Large intestine (tissue), 3 donors: ENCODE results near the gene OBSCN. TPM values are rescaled to one million over a fixed set of nuclear protein-coding genes. Genes with fewer than 3 reads are reported as not detected.

Experiments
- DNase-seq, 2 donors: peaks; one replicate each; pipeline versions ENCODE4 v3.0.0 to v3.0.0-alpha.2; 2013
- H3K27ac ChIP-seq: one replicate; pipeline ENCODE4 v1.5.1; 2013; ENCODE audit warnings: low read length
- H3K27me3 ChIP-seq: 2 replicates; pipeline ENCODE4 v1.6.1; 2013; ENCODE audit warnings: low read length; ENCODE audit not compliant: control insufficient read depth, insufficient read depth
- H3K36me3 ChIP-seq: 2 replicates; pipeline ENCODE4 v1.6.1; 2013; ENCODE audit warnings: low read length; ENCODE audit not compliant: control insufficient read depth, insufficient read depth
- H3K4me1 ChIP-seq: one replicate; pipeline ENCODE4 v1.6.1; 2013; ENCODE audit warnings: low read length; ENCODE audit not compliant: control insufficient read depth, insufficient read depth
- H3K4me3 ChIP-seq: one replicate; pipeline ENCODE4 v1.5.1; 2013; ENCODE audit warnings: low read length
- H3K9me3 ChIP-seq: one replicate; pipeline ENCODE4 v1.6.1; 2013; ENCODE audit warnings: mild to moderate bottlenecking, low read depth, low read length, moderate library complexity; ENCODE audit not compliant: control insufficient read depth
- WGBS: methylation state at CpG from one replicate; pipeline ENCODE4 v1.1.5; 2013; ENCODE audit warnings: low lambda C conversion rate; ENCODE audit not compliant: insufficient coverage; 5-methylcytosine and 5-hydroxymethylcytosine counted together
- polyA plus RNA-seq: library from polyadenylated mRNA; unstranded; fragments of 120-200 nt; gene quantifications from one replicate; pipeline ENCODE4 v1.2.1, GENCODE V29; 2013

The OBSCN gene
- polyA plus RNA-seq, 1 donor = 58.9 TPM

- Histone ChIP-seq H3K4me1 (no peaks in the 10 kb centered on the region), H3K4me3 (no peak overlapping the region), H3K27me3 (no peaks in the 10 kb centered on the region), H3K36me3 (peaks cover 35% of the 10 kb centered on the region), H3K9me3 (peaks cover 25% of the 10 kb centered on the region), H3K27ac (no peak overlapping the region)
- WGBS = no CpG with 5 or more reads among the region's 14 CpGs
- DNase-seq = no peak
Measured at GRCh38 chr1:228317411-228317828, 109.6 kb downstream of the OBSCN start.

GRCh38 chr1:228317891-228318810 is 110.3 kb downstream of the OBSCN start:
- H3K36me3 ChIP-seq = peaks cover 37% of the 10 kb centered on the region
- no peaks in the 10 kb centered on the region for H3K27me3 ChIP-seq
- H3K27ac ChIP-seq = no peak overlapping the region
- H3K9me3 ChIP-seq = peaks cover 19% of the 10 kb centered on the region
- no peak for DNase-seq
- H3K4me1 ChIP-seq = no peaks in the 10 kb centered on the region
- no peak overlapping the region for H3K4me3 ChIP-seq
- no CpG with 5 or more reads among the region's 16 CpGs for WGBS

GRCh38 chr1:228318823-228319241 is 111.0 kb downstream of the OBSCN start:
- Histone ChIP-seq H3K4me3 (no peak overlapping the region), H3K27me3 (no peaks in the 10 kb centered on the region), H3K9me3 (peaks cover 16% of the 10 kb centered on the region), H3K4me1 (no peaks in the 10 kb centered on the region), H3K27ac (no peak overlapping the region), H3K36me3 (peaks cover 42% of the 10 kb centered on the region)
- no CpG with 5 or more reads among the region's 15 CpGs for WGBS
- no peak for DNase-seq

- H3K27ac ChIP-seq = no peak overlapping the region
- no peaks in the 10 kb centered on the region for H3K27me3 ChIP-seq
- DNase-seq = no peak
- 92% methylated on average over 4 of the region's 4 CpGs for WGBS
- no peak overlapping the region for H3K4me3 ChIP-seq
- H3K9me3 ChIP-seq = peaks cover 11% of the 10 kb centered on the region
- H3K36me3 ChIP-seq = peaks cover 48% of the 10 kb centered on the region
- H3K4me1 ChIP-seq = no peaks in the 10 kb centered on the region
Measured at GRCh38 chr1:228319352-228320088, 111.7 kb downstream of the OBSCN start.

GRCh38 chr1:228320394-228320793 is 112.5 kb downstream of the OBSCN start:
- DNase-seq = no peak
- H3K27ac ChIP-seq = no peak overlapping the region
- peaks cover 52% of the 10 kb centered on the region for H3K36me3 ChIP-seq
- H3K4me3 ChIP-seq = no peak overlapping the region
- no peaks in the 10 kb centered on the region for H3K27me3 ChIP-seq
- 100% methylated on average over 3 of the region's 3 CpGs for WGBS
- H3K4me1 ChIP-seq = no peaks in the 10 kb centered on the region
- H3K9me3 ChIP-seq = peaks cover 8% of the 10 kb centered on the region

- peaks cover 52% of the 10 kb centered on the region for H3K36me3 ChIP-seq
- no CpG with 5 or more reads among the region's 11 CpGs for WGBS
- H3K27me3 ChIP-seq = no peaks in the 10 kb centered on the region
- H3K9me3 ChIP-seq = peaks cover 8% of the 10 kb centered on the region
- H3K4me3 ChIP-seq = no peak overlapping the region
- no peak overlapping the region for H3K27ac ChIP-seq
- H3K4me1 ChIP-seq = no peaks in the 10 kb centered on the region
- DNase-seq = no peak
Measured at GRCh38 chr1:228321435-228321834, 113.6 kb downstream of the OBSCN start.

- Histone ChIP-seq H3K4me1 (no peaks in the 10 kb centered on the region), H3K9me3 (peaks cover 8% of the 10 kb centered on the region), H3K36me3 (peaks cover 52% of the 10 kb centered on the region), H3K27me3 (no peaks in the 10 kb centered on the region), H3K4me3 (no peak overlapping the region), H3K27ac (no peak overlapping the region)
- no CpG with 5 or more reads among the region's 15 CpGs for WGBS
- DNase-seq = no peak
Measured at GRCh38 chr1:228321895-228322294, 114.1 kb downstream of the OBSCN start.

GRCh38 chr1:228323401-228323800 is 115.6 kb downstream of the OBSCN start:
- H3K4me1 ChIP-seq = no peaks in the 10 kb centered on the region
- no peak for DNase-seq
- peaks cover 49% of the 10 kb centered on the region for H3K36me3 ChIP-seq
- WGBS = no CpG with 5 or more reads among the region's 9 CpGs
- H3K27me3 ChIP-seq = no peaks in the 10 kb centered on the region
- H3K4me3 ChIP-seq = no peak overlapping the region
- no peak overlapping the region for H3K27ac ChIP-seq
- peaks cover 8% of the 10 kb centered on the region for H3K9me3 ChIP-seq

GRCh38 chr1:228325267-228325666 is 117.4 kb downstream of the OBSCN start:
- peaks cover 35% of the 10 kb centered on the region for H3K36me3 ChIP-seq
- WGBS = no CpG with 5 or more reads among the region's 1 CpG

GRCh38 chr1:228329887-228330286 is 122.0 kb downstream of the OBSCN start:
- no CpG with 5 or more reads among the region's 2 CpGs for WGBS
- Histone ChIP-seq H3K4me1 (no peaks in the 10 kb centered on the region), H3K9me3 (no peaks in the 10 kb centered on the region), H3K36me3 (peaks cover 12% of the 10 kb centered on the region), H3K27ac (no peak overlapping the region), H3K27me3 (no peaks in the 10 kb centered on the region), H3K4me3 (no peak overlapping the region)
- no peak for DNase-seq

More at GRCh38 chr1:228325267-228325666, 117.4 kb downstream of the OBSCN start:
- Histone ChIP-seq H3K9me3 (peaks cover 4% of the 10 kb centered on the region), H3K4me1 (no peaks in the 10 kb centered on the region), H3K27ac (no peak overlapping the region), H3K27me3 (no peaks in the 10 kb centered on the region), H3K4me3 (no peak overlapping the region)
- no peak for DNase-seq
